ENCODE measurements around the gene NPPB.

DNA sequence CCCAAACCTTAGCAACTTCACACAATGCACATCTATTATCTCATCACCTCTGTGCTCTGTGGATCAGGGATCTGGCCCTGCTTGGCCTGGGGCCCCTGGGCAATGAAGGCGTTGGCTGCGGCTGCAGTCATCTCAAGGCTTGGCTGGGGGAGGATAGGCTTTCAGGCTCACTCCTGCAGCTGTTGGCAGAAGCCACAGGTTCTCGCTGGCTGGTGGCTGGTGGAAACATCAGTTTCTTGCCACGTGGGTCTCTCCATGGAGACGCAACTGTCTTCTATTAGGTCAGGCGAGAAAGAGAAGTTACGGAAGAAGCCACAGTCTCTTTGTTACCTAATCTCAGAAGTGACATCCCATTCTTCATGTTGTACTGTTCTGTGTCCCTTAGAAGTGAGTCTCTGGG is 7.6 kb downstream of the NPPB start:
- TF ChIP-seq, protein P1, sequence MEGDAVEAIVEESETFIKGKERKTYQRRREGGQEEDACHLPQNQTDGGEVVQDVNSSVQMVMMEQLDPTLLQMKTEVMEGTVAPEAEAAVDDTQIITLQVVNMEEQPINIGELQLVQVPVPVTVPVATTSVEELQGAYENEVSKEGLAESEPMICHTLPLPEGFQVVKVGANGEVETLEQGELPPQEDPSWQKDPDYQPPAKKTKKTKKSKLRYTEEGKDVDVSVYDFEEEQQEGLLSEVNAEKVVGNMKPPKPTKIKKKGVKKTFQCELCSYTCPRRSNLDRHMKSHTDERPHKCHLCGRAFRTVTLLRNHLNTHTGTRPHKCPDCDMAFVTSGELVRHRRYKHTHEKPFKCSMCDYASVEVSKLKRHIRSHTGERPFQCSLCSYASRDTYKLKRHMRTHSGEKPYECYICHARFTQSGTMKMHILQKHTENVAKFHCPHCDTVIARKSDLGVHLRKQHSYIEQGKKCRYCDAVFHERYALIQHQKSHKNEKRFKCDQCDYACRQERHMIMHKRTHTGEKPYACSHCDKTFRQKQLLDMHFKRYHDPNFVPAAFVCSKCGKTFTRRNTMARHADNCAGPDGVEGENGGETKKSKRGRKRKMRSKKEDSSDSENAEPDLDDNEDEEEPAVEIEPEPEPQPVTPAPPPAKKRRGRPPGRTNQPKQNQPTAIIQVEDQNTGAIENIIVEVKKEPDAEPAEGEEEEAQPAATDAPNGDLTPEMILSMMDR (IDR thresholded peaks at IDR 0.05) = no peak
- TF ChIP-seq POLR2A (IDR thresholded peaks at IDR 0.05) (no peak), POLR2AphosphoS5 (IDR thresholded peaks at IDR 0.05) (no peak)

Measured in breast epithelium (tissue), 3 donors.